HCT116 (cell line): ENCODE results near the gene CLDN14.

ENCODE experiments used
- JUND ChIP-seq: IDR thresholded peaks from 2 replicates; pipeline ENCODE4 v1.6.1; 2012
- POLR2A ChIP-seq: IDR thresholded peaks from 2 replicates; pipeline ENCODE4 v1.7.0; 2011; ENCODE audit warnings: borderline replicate concordance; ENCODE audit not compliant: insufficient read depth, insufficient read length; ENCODE audit errors: extremely low read depth
- POLR2AphosphoS5 ChIP-seq: IDR thresholded peaks from 2 replicates; pipeline ENCODE4 v1.6.1; 2011; ENCODE audit warnings: mild to moderate bottlenecking, low read depth, low read length, moderate library complexity
- TF ChIP-seq, protein P1 (sequence below), 3 experiments: fragments of 200-600 bp in 1 of 3; sonication (generic) in 1 of 3; IDR thresholded peaks in 2 of 3; conservative IDR thresholded peaks in 1 of 3; 2 replicates each; pipeline ENCODE4 v1.5.1; 2012 to 2017; ENCODE audit warnings: low read depth in 2 of 3, low read length in 2 of 3, antibody characterized with exemption in 1 of 3, borderline replicate concordance in 1 of 3, control low read depth in 1 of 3, mild to moderate bottlenecking in 1 of 3, mixed read lengths in 1 of 3, mixed run types in 1 of 3, moderate library complexity in 1 of 3; ENCODE audit not compliant: insufficient read depth in 1 of 3
- TF ChIP-seq, protein P2 (sequence below): IDR thresholded peaks from 2 replicates; pipeline ENCODE4 v1.6.1; 2011; ENCODE audit warnings: mild to moderate bottlenecking, low read length, moderate library complexity; ENCODE audit not compliant: insufficient replicate concordance; ENCODE audit errors: extremely low read depth

DNA sequence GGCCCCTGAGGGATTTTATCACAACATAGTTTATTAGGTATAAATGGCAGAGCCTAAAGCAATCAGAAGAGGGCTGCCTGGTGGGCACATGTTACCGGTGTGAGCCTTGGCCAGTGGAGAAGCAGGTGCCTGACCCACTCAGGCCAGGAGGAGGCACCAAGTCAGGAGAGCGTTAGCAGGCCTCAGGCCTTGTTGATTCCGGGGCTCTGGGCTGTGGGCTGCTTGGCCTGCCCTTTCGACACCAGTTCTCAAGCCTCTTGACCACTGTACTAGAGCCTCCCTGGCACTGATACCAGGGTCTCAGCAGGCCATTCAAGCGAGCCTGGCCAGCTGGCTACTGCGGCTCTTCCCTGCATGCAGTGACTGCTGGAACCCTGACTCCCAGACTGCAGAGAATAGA lies 20.8 kb downstream of the CLDN14 start:
- TF ChIP-seq, protein P1, sequence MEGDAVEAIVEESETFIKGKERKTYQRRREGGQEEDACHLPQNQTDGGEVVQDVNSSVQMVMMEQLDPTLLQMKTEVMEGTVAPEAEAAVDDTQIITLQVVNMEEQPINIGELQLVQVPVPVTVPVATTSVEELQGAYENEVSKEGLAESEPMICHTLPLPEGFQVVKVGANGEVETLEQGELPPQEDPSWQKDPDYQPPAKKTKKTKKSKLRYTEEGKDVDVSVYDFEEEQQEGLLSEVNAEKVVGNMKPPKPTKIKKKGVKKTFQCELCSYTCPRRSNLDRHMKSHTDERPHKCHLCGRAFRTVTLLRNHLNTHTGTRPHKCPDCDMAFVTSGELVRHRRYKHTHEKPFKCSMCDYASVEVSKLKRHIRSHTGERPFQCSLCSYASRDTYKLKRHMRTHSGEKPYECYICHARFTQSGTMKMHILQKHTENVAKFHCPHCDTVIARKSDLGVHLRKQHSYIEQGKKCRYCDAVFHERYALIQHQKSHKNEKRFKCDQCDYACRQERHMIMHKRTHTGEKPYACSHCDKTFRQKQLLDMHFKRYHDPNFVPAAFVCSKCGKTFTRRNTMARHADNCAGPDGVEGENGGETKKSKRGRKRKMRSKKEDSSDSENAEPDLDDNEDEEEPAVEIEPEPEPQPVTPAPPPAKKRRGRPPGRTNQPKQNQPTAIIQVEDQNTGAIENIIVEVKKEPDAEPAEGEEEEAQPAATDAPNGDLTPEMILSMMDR (IDR thresholded peaks at IDR 0.05 in 2 of 3, conservative IDR thresholded peaks at IDR 0.05 in 1 of 3; ENCODE audit: borderline replicate concordance in 1 of 3, insufficient read depth in 1 of 3, low read depth in 2 of 3, low read length in 2 of 3) = no peak
- TF ChIP-seq JUND (no peak), POLR2A (no peak), POLR2AphosphoS5 (no peak)
- TF ChIP-seq, protein P2, sequence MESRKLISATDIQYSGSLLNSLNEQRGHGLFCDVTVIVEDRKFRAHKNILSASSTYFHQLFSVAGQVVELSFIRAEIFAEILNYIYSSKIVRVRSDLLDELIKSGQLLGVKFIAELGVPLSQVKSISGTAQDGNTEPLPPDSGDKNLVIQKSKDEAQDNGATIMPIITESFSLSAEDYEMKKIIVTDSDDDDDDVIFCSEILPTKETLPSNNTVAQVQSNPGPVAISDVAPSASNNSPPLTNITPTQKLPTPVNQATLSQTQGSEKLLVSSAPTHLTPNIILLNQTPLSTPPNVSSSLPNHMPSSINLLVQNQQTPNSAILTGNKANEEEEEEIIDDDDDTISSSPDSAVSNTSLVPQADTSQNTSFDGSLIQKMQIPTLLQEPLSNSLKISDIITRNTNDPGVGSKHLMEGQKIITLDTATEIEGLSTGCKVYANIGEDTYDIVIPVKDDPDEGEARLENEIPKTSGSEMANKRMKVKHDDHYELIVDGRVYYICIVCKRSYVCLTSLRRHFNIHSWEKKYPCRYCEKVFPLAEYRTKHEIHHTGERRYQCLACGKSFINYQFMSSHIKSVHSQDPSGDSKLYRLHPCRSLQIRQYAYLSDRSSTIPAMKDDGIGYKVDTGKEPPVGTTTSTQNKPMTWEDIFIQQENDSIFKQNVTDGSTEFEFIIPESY = no peak
